Panc1 (cell line): ENCODE measurements around the gene ATG16L2. TPM values are rescaled to one million over a fixed set of nuclear protein-coding genes. Genes with fewer than 3 reads are reported as not detected.

Experiments used
- ATAC-seq: fragments of 200-7000 bp; cut with Tn5 transposase; 2 replicates; pipeline ENCODE4 v1.9.1; 2020; ENCODE audit warnings: mild to moderate bottlenecking, moderate library complexity
- BruUV-seq: library from RNA; stranded (reverse); fragments of 400-500 nt; replicated peaks from 2 replicates; lab custom pipeline; 2021; lab: Mats Ljungman, UMichigan
- CTCF ChIA-PET: fragments of 300-600 bp; sonication (Branson Sonifier 250); formaldehyde crosslinking; loops from one replicate; lab custom pipeline; 2022; ENCODE audit warnings: antibody characterized with exemption; lab: Charles Lee
- POLR2A ChIA-PET: fragments of 300-600 bp; sonication (Branson Sonifier 250); formaldehyde crosslinking; loops from one replicate; lab custom pipeline; 2022; ENCODE audit warnings: antibody characterized with exemption; lab: Charles Lee
- DNase-seq: peaks from one replicate; pipeline ENCODE4 v3.0.0-alpha.2; 2010; ENCODE audit warnings: low read depth, low spot score
- H3K27ac ChIP-seq: 2 replicates; pipeline ENCODE4 v1.5.1; 2011; ENCODE audit warnings: mild to moderate bottlenecking, low read length, inconsistent platforms
- H3K27me3 ChIP-seq: fragments of 200-500 bp; sonication (Bioruptor generic); 2 replicates; pipeline ENCODE4 v1.6.0; 2014; ENCODE audit warnings: low read length, inconsistent platforms; ENCODE audit not compliant: control insufficient read depth, insufficient read depth
- H3K36me3 ChIP-seq: fragments of 200-500 bp; sonication (Bioruptor generic); 2 replicates; pipeline ENCODE4 v1.5.1; 2014; ENCODE audit warnings: inconsistent platforms, mild to moderate bottlenecking, low read length, moderate library complexity; ENCODE audit not compliant: control insufficient read depth, insufficient read depth
- H3K4me1 ChIP-seq: 2 replicates; pipeline ENCODE4 v1.5.1; 2011; ENCODE audit warnings: inconsistent platforms, mild to moderate bottlenecking, low read length, moderate library complexity; ENCODE audit not compliant: control insufficient read depth, insufficient read depth
- H3K4me3 ChIP-seq, 2 experiments: 2 replicates each; pipeline ENCODE4 v1.5.1; 2011 to 2012; ENCODE audit warnings: low read depth in 2 of 2, low read length in 2 of 2, mild to moderate bottlenecking in 2 of 2, inconsistent platforms in 1 of 2, moderate library complexity in 1 of 2
- H3K9me3 ChIP-seq: fragments of 200-500 bp; sonication (Bioruptor generic); 2 replicates; pipeline ENCODE4 v1.5.1; 2014; ENCODE audit warnings: low read depth, mild to moderate bottlenecking, inconsistent platforms, low read length, moderate library complexity; ENCODE audit not compliant: control insufficient read depth, insufficient read depth
- POLR2AphosphoS5 ChIP-seq: IDR thresholded peaks from 2 replicates; pipeline ENCODE4 v1.6.1; 2012; ENCODE audit warnings: mild to moderate bottlenecking, low read depth, low read length, moderate library complexity
- REST ChIP-seq, 2 experiments: IDR thresholded peaks; 2 replicates each; pipeline ENCODE4 v1.6.1; 2011 to 2012; ENCODE audit warnings: low read depth in 2 of 2, control low read depth in 1 of 2, low read length in 1 of 2, mild to moderate bottlenecking in 1 of 2, moderate library complexity in 1 of 2; ENCODE audit not compliant: insufficient read depth in 1 of 2
- SIN3A ChIP-seq: IDR thresholded peaks from 2 replicates; pipeline ENCODE4 v1.6.1; 2012; ENCODE audit warnings: low read depth, mild to moderate bottlenecking, low read length, moderate library complexity, borderline replicate concordance; ENCODE audit not compliant: insufficient read depth
- TCF7L2 ChIP-seq: IDR thresholded peaks from 2 replicates; pipeline ENCODE4 v1.6.1; 2011; ENCODE audit warnings: mild to moderate bottlenecking, low read depth, low read length, inconsistent platforms
- in situ Hi-C: cut with HindIII; loops from 2 replicates; pipeline ENCODE4 v1.10.0; 2016; ENCODE audit warnings: low sequenced_read_pairs, low pct_unique_long_range_greater_than_20kb
- intact Hi-C: fragments of 100-400 bp; cut with micrococcal nuclease; formaldehyde crosslinking; loops from one replicate; pipeline ENCODE4 v1.10.0; 2022; ENCODE audit not compliant: unreplicated experiment
- total RNA-seq: library from RNA; stranded (reverse); gene quantifications from one replicate; pipeline ENCODE4 v1.2.1, GENCODE V29; 2021; ENCODE audit not compliant: unreplicated experiment
- TF ChIP-seq, protein P1 (sequence below): fragments of 450-650 bp; IDR thresholded peaks from 2 replicates; pipeline ENCODE4 v1.5.1; 2017; ENCODE audit warnings: mild to moderate bottlenecking

The ATG16L2 gene
- total RNA-seq, 1 experiment from 2014 or later: 14.6 TPM

DNA sequence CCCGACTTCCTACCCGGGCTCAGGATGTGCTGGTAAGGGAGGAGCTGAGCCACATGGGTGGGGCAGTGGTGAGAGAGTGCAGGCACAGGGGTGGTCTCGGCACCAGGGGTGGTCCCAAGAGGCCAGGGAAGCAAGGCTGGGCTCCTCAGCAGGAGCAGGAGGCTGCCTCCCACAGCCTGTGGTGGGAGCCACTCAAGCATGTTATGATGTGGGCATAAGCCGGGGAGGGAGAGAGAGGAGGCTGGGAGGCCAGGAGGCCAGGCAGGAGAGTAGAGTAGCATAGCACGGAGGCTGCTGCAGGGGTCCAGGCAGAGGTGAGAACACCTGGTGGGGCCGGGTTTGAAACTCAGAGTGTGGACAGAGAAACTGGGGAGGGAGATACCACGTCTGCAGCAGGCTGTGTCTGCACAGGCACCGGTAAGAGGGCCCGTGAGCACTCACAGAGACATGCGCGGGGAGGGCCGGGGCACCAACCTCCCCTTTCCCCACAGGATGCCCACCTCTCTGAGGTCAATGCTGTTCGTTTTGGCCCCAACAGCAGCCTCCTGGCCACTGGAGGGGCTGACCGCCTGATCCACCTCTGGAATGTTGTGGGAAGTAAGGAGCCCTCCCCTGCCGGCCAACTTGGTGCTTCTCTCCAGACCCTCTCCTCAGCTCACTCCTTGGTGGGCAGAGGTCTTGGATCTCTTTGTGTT is 10.7 kb downstream of the ATG16L2 start:
- in situ Hi-C loops: no loop called here
- ChIA-PET POLR2A (no interaction called here), CTCF (interaction anchor here (0.6 kb wide), 1 partner anchor 346 kb away, joined by 6 read pairs; no protein-coding TSS in a partner anchor)
- H3K27ac ChIP-seq: no peak overlapping the region
- no peak overlapping the region for H3K4me3 ChIP-seq
- no peaks in the 10 kb centered on the region for H3K36me3 ChIP-seq
- no peaks in the 10 kb centered on the region for H3K27me3 ChIP-seq
- H3K4me1 ChIP-seq: peaks cover 5% of the 10 kb centered on the region
- DNase-seq: no peak
- H3K9me3 ChIP-seq: no peaks in the 10 kb centered on the region
- ATAC-seq: no peak
- intact Hi-C loops: no loop called here
- no TSS peak for BruUV-seq
- no peak for TF ChIP-seq REST (IDR thresholded peaks at IDR 0.05; ENCODE audit: insufficient read depth in 1 of 2, low read depth in 2 of 2, low read length in 1 of 2)
- no peak for TF ChIP-seq TCF7L2
- TF ChIP-seq SIN3A: no peak
- TF ChIP-seq, protein P1, sequence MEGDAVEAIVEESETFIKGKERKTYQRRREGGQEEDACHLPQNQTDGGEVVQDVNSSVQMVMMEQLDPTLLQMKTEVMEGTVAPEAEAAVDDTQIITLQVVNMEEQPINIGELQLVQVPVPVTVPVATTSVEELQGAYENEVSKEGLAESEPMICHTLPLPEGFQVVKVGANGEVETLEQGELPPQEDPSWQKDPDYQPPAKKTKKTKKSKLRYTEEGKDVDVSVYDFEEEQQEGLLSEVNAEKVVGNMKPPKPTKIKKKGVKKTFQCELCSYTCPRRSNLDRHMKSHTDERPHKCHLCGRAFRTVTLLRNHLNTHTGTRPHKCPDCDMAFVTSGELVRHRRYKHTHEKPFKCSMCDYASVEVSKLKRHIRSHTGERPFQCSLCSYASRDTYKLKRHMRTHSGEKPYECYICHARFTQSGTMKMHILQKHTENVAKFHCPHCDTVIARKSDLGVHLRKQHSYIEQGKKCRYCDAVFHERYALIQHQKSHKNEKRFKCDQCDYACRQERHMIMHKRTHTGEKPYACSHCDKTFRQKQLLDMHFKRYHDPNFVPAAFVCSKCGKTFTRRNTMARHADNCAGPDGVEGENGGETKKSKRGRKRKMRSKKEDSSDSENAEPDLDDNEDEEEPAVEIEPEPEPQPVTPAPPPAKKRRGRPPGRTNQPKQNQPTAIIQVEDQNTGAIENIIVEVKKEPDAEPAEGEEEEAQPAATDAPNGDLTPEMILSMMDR: no peak
- TF ChIP-seq POLR2AphosphoS5: no peak

GRCh38 chr11:72825661-72826060 is 11.4 kb downstream of the ATG16L2 start:
- H3K4me3 ChIP-seq: no peak overlapping the region
- ATAC-seq: no peak
- no peak overlapping the region for H3K27ac ChIP-seq
- BruUV-seq: no TSS peak
- TF ChIP-seq SIN3A (no peak), POLR2AphosphoS5 (no peak), REST (IDR thresholded peaks at IDR 0.05; ENCODE audit: insufficient read depth in 1 of 2, low read depth in 2 of 2, low read length in 1 of 2) (no peak), TCF7L2 (no peak)
- TF ChIP-seq, protein P1: no peak
- no peak for DNase-seq
- no peaks in the 10 kb centered on the region for H3K27me3 ChIP-seq
- no peaks in the 10 kb centered on the region for H3K9me3 ChIP-seq
- H3K4me1 ChIP-seq: peaks cover 5% of the 10 kb centered on the region
- in situ Hi-C loops (no loop called here), intact Hi-C loops (no loop called here)
- no peaks in the 10 kb centered on the region for H3K36me3 ChIP-seq
- ChIA-PET POLR2A (no interaction called here), CTCF (no interaction called here)
